Kidney glomerular epithelial cell (primary cell): Measurements from ENCODE around the gene RPL19.
"Not testable (repeated sequence)": the region's sequence is repeated elsewhere in the genome, so short reads cannot be mapped to it uniquely, and the experiment has no call there.

ENCODE experiments used
- DNase-seq: peaks from one replicate; lab custom pipeline; 2025; lab: John Stamatoyannopoulos, UW

The RPL19 gene

GRCh38 chr17:39244600-39245570 lies 44.8 kb downstream of the RPL19 start:
- DNase-seq = peak; percentile 66

- no peak for DNase-seq
Observed at GRCh38 chr17:39246274-39246673, 46.2 kb downstream of the RPL19 start.

GRCh38 chr17:39250076-39250475 lies 50.0 kb downstream of the RPL19 start:
- DNase-seq = not testable (repeated sequence)

GRCh38 chr17:39251997-39252396 lies 51.9 kb downstream of the RPL19 start:
- DNase-seq = no peak

- no peak for DNase-seq
Observed at GRCh38 chr17:39252788-39253460, 52.8 kb downstream of the RPL19 start.
